Measurements from ENCODE around the gene NPM3. TPM values are rescaled to one million over a fixed set of nuclear protein-coding genes. Genes with fewer than 3 reads are reported as not detected.

Gene NPM3
- total RNA-seq, 1 donor = 64.8 TPM

DNA sequence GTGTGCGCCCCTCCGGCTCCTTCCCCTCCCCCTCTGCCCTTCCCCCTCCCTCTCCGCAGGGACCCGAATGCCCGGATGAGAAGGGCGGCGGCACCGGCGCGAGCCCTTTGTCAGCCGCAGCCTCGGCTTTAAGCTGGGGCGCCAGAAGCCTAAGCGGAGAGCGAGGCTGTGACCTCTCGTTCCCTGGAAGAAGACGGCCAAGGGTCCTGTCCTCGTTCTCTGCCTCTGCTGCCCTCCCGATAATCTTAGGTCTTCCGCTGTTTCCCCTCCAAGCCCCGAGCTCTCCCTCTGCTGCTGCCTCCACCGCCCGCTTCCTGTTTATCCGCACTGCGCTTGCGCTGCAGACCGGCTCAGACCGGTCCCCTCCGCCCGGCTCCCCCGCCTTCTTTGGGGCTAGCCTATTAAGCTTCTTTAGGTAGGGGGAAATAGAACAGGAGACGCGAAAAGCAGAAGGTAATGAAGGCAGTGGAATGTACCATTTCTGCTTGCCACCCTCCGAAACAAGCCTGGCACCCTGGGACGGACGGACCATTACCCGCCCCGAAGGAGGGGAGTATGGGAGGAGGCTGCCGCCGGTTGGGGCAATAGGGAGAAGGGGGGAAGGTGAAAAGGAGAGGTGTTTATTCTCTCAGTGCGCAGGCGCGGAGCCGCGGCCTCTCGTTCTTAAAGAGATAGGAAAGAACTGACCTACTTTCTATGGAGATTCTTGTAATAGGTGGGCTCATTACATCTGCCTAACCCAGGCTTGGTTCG, 35.0 kb upstream of the NPM3 start, which contains the start of gene OGA:
TSS of gene OGA (minus strand) at position 326 of the 753 bp plus-strand sequence. CDS start 422 bp downstream, outside the sequence.
- peak within 1 kb of the TSS; percentile 97 for H3K27ac ChIP-seq (ENCODE audit: low read depth, low read length)
- H3K4me3 ChIP-seq (ENCODE audit: insufficient read depth, low read length) = peak within 1 kb of the TSS; percentile 98
- H3K4me1 ChIP-seq (ENCODE audit: insufficient read depth, low read length) = peaks cover 26% of the 10 kb centered on the region
- peak; percentile 97 for DNase-seq (ENCODE audit: insufficient read length, low spot score, missing footprints)
- H3K4me2 ChIP-seq (ENCODE audit: insufficient read depth, low read length) = peak within 1 kb of the TSS; percentile 94
- H3K27me3 ChIP-seq (ENCODE audit: insufficient read depth, low read length) = no peaks in the 10 kb centered on the region
- H2AFZ ChIP-seq (ENCODE audit: low read length) = peak within 1 kb of the TSS; percentile 87
- H3K79me2 ChIP-seq (ENCODE audit: insufficient read depth, low read length) = peaks cover 50% of the 10 kb centered on the region
- TF ChIP-seq, protein P1, sequence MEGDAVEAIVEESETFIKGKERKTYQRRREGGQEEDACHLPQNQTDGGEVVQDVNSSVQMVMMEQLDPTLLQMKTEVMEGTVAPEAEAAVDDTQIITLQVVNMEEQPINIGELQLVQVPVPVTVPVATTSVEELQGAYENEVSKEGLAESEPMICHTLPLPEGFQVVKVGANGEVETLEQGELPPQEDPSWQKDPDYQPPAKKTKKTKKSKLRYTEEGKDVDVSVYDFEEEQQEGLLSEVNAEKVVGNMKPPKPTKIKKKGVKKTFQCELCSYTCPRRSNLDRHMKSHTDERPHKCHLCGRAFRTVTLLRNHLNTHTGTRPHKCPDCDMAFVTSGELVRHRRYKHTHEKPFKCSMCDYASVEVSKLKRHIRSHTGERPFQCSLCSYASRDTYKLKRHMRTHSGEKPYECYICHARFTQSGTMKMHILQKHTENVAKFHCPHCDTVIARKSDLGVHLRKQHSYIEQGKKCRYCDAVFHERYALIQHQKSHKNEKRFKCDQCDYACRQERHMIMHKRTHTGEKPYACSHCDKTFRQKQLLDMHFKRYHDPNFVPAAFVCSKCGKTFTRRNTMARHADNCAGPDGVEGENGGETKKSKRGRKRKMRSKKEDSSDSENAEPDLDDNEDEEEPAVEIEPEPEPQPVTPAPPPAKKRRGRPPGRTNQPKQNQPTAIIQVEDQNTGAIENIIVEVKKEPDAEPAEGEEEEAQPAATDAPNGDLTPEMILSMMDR (IDR thresholded peaks at IDR 0.05; ENCODE audit: extremely low read depth, low read depth, low read length) = no peak
- peaks cover under 1% of the 10 kb centered on the region for H3K36me3 ChIP-seq (ENCODE audit: insufficient read depth, low read length)
- H3K9me3 ChIP-seq (ENCODE audit: low read depth, low read length) = no peaks in the 10 kb centered on the region
- H4K20me1 ChIP-seq (ENCODE audit: insufficient read depth, low read length) = peaks cover 46% of the 10 kb centered on the region

DNA sequence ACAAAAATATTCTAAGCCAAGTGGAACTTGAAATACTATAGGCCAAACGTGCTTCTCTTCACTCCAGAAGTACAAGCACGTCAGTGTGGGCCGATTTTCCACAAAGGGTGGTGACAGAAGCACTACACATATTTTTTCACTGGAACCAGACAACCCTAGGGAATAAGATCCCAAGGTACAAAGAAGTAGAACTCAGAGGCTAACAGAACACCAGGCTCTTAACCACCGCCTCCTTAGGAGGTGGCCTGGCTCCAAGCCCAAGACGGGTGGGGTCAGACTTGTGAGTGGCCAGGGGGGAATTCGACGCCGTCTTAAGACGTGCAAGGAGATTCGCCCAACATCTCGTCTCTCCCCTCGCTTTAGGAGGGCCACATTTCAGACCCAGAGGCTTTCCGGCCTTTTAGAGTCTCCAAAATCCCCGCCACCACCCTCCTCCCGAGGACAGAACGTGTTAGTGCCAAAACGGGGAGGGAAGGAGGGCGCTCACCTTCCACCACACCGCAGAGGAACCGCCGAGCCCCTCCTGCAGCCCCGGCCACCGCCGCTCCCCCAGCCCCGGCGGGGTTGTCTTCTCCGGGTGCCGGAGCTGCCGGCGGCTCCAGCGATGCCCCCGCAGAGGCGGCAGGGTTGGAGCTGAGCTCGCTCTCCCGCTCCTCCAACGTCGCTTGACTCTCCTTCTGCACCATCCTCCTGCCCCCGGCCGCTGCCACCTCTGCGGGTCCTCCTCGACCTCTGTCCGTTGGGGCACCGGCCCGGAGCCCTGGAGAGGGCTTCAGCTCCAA, 34.3 kb upstream of the NPM3 start:
- peaks cover 26% of the 10 kb centered on the region for H3K4me1 ChIP-seq (ENCODE audit: insufficient read depth, low read length)
- H3K4me3 ChIP-seq (ENCODE audit: insufficient read depth, low read length) = peak overlapping the region; percentile 98
- H3K9me3 ChIP-seq (ENCODE audit: low read depth, low read length) = no peaks in the 10 kb centered on the region
- H3K36me3 ChIP-seq (ENCODE audit: insufficient read depth, low read length) = peaks cover 8% of the 10 kb centered on the region
- TF ChIP-seq, protein P1 (IDR thresholded peaks at IDR 0.05; ENCODE audit: extremely low read depth, low read depth, low read length) = no peak
- no peak overlapping the region for H2AFZ ChIP-seq (ENCODE audit: low read length)
- peaks cover 57% of the 10 kb centered on the region for H3K79me2 ChIP-seq (ENCODE audit: insufficient read depth, low read length)
- peak overlapping the region; percentile 94 for H3K4me2 ChIP-seq (ENCODE audit: insufficient read depth, low read length)
- H4K20me1 ChIP-seq (ENCODE audit: insufficient read depth, low read length) = peaks cover 53% of the 10 kb centered on the region
- no peaks in the 10 kb centered on the region for H3K27me3 ChIP-seq (ENCODE audit: insufficient read depth, low read length)
- DNase-seq (ENCODE audit: insufficient read length, low spot score, missing footprints) = peak; percentile 93
- H3K27ac ChIP-seq (ENCODE audit: low read depth, low read length) = peak overlapping the region; percentile 97

DNA sequence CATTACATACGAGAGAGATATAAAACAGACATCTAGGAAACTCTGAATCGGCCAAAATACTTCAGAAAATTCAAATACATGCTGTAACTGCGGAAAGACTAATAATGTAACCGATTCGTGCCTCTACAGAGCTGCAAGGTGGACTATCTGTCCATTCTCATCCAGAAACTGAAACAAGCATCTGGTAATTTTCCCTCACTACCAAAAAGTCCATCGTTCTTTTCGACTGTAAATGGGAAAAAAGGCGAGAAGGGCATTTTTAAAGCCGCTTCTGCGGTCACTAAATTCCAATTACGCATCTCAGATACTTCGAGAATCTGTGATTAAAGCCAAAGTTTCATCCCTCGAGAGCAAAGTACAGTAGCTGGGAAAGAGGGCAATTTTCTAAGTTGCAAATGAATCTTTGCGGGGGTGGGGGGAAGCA, 33.7 kb upstream of the NPM3 start:
- Histone ChIP-seq H3K79me2 (ENCODE audit: insufficient read depth, low read length) (peaks cover 64% of the 10 kb centered on the region), H3K4me2 (ENCODE audit: insufficient read depth, low read length) (peak overlapping the region; percentile 94), H3K9me3 (ENCODE audit: low read depth, low read length) (no peaks in the 10 kb centered on the region), H3K4me3 (ENCODE audit: insufficient read depth, low read length) (peak overlapping the region; percentile 98), H3K27ac (ENCODE audit: low read depth, low read length) (peak overlapping the region; percentile 97), H3K27me3 (ENCODE audit: insufficient read depth, low read length) (no peaks in the 10 kb centered on the region), H3K4me1 (ENCODE audit: insufficient read depth, low read length) (peaks cover 26% of the 10 kb centered on the region), H3K36me3 (ENCODE audit: insufficient read depth, low read length) (peaks cover 12% of the 10 kb centered on the region), H2AFZ (ENCODE audit: low read length) (no peak overlapping the region), H4K20me1 (ENCODE audit: insufficient read depth, low read length) (peaks cover 59% of the 10 kb centered on the region)
- TF ChIP-seq, protein P1 (IDR thresholded peaks at IDR 0.05; ENCODE audit: extremely low read depth, low read depth, low read length) = no peak
- DNase-seq (ENCODE audit: insufficient read length, low spot score, missing footprints) = peak; percentile 72

DNA sequence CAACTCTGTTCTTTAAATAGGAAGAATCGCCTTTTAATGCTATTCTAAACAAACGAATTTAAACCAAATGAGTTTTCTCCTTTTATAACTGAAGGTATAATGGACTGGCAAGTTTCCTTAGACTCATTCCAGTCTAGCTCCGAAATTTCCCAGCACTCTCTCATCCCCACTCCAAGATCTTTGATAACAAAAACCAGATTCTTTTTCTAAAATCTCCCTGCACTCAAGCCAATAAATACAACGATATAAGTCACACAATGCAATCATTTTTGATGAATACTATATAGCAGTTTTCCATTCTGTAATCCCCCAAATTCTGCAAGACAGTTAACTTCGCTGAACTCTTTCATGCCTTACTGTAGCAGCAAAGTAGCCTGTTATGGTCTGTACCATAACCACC, 33.1 kb upstream of the NPM3 start:
- TF ChIP-seq, protein P1 (IDR thresholded peaks at IDR 0.05; ENCODE audit: extremely low read depth, low read depth, low read length) = no peak
- Histone ChIP-seq H3K9me3 (ENCODE audit: low read depth, low read length) (no peaks in the 10 kb centered on the region), H3K4me1 (ENCODE audit: insufficient read depth, low read length) (peaks cover 26% of the 10 kb centered on the region), H3K27me3 (ENCODE audit: insufficient read depth, low read length) (no peaks in the 10 kb centered on the region), H2AFZ (ENCODE audit: low read length) (no peak overlapping the region), H3K4me3 (ENCODE audit: insufficient read depth, low read length) (peak overlapping the region; percentile 98), H3K4me2 (ENCODE audit: insufficient read depth, low read length) (peak overlapping the region; percentile 94), H3K27ac (ENCODE audit: low read depth, low read length) (peak overlapping the region; percentile 97), H4K20me1 (ENCODE audit: insufficient read depth, low read length) (peaks cover 65% of the 10 kb centered on the region), H3K79me2 (ENCODE audit: insufficient read depth, low read length) (peaks cover 69% of the 10 kb centered on the region), H3K36me3 (ENCODE audit: insufficient read depth, low read length) (peaks cover 18% of the 10 kb centered on the region)
- DNase-seq (ENCODE audit: insufficient read length, low spot score, missing footprints) = peak; percentile 5
